Measurements from ENCODE around the gene YWHAG. TPM values are rescaled to one million over a fixed set of nuclear protein-coding genes. Genes with fewer than 3 reads are reported as not detected.
"Not testable (repeated sequence)": the region's sequence is repeated elsewhere in the genome, so short reads cannot be mapped to it uniquely, and the experiment has no call there.

YWHAG gene
- total RNA-seq, 1 experiment from 2014 or later: 63.4 TPM

GRCh38 chr7:76333511-76334101, 25.2 kb downstream of the YWHAG start:
- DNase-seq (ENCODE audit: low read depth): no peak
- in situ Hi-C loops (cut with HindIII; ENCODE audit: low pct_unique_long_range_greater_than_20kb, low sequenced_read_pairs): no loop called here

DNA sequence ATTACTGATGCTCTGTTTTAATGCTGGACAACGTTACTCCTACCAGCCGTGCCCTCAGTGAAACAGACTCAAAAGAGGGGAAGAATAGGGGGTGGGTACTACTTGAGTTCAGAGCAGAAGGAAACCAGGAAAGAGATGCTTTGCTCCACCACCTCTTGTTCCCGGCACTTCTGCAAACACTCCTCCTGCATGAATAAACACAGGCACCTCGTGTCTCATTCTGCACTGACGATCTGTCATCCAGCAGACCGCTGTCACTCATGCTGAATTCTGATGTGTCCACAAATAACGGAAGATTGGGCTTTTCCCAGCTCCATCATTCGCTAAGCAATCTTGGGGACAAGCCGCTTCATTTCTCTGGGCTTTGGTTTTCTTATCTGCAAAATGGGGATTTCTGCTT, 26.7 kb downstream of the YWHAG start:
- in situ Hi-C loops (cut with HindIII; ENCODE audit: low pct_unique_long_range_greater_than_20kb, low sequenced_read_pairs): no loop called here
- no peak for DNase-seq (ENCODE audit: low read depth)

DNA sequence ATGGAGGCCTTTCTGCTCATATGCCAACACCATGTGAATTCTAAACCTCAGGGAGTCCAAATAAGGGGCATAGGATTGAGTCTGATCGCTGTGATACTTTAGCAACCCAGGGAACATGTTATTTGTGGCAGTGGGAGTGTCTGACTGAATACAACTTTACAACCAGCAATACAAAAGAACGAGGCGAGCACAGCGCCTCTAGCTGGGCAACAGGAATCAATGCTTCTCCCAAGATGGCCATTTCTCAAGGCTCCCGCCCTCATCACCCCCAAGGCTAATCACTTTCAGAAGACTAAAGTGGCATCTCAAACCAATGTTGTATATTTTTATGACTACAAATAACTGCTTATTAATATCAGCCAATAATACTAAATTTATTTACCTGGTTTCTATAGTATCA, 28.1 kb downstream of the YWHAG start:
- in situ Hi-C loops (cut with HindIII; ENCODE audit: low pct_unique_long_range_greater_than_20kb, low sequenced_read_pairs): no loop called here
- no peak for DNase-seq (ENCODE audit: low read depth)

- in situ Hi-C loops (cut with HindIII; ENCODE audit: low pct_unique_long_range_greater_than_20kb, low sequenced_read_pairs): no loop called here
- DNase-seq (ENCODE audit: low read depth): no peak
Observed at GRCh38 chr7:76330261-76330660, 28.5 kb downstream of the YWHAG start.

- DNase-seq (ENCODE audit: low read depth): no peak
- in situ Hi-C loops (cut with HindIII; ENCODE audit: low pct_unique_long_range_greater_than_20kb, low sequenced_read_pairs): no loop called here
Observed at GRCh38 chr7:76329479-76329878, 29.3 kb downstream of the YWHAG start.

GRCh38 chr7:76328389-76328788, 30.4 kb downstream of the YWHAG start:
- in situ Hi-C loops (cut with HindIII; ENCODE audit: low pct_unique_long_range_greater_than_20kb, low sequenced_read_pairs): no loop called here
- DNase-seq (ENCODE audit: low read depth): no peak

GRCh38 chr7:76327610-76328009, 31.2 kb downstream of the YWHAG start:
- in situ Hi-C loops (cut with HindIII; ENCODE audit: low pct_unique_long_range_greater_than_20kb, low sequenced_read_pairs): no loop called here
- DNase-seq (ENCODE audit: low read depth): no peak

DNA sequence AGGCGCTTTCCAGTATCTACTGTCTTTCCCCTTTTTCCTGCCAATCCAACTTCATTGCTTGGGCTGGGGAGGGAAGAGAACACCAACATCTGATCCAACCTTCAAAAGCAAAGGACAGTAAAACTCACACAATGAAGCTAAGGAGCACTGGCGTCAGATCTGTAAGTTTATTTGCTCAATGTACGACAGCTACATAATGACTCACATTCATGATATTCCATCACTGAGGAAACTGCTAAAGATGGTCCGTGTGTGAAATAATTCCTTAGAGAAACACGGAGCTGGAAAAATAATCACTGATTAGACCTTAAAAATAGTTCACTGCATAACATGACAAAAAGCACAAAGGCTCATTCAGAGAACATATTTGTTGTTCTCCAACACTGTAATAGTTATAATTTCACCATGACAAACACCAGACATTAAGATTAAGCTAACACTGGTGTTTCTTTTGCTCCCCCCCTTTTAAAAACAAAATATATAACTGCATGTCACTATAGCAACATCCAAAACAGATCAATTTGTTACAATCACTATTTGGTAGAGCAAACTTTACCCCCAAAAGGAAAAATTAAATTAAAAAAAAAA, 32.1 kb downstream of the YWHAG start:
- in situ Hi-C loops (cut with HindIII; ENCODE audit: low pct_unique_long_range_greater_than_20kb, low sequenced_read_pairs): no loop called here

DNA sequence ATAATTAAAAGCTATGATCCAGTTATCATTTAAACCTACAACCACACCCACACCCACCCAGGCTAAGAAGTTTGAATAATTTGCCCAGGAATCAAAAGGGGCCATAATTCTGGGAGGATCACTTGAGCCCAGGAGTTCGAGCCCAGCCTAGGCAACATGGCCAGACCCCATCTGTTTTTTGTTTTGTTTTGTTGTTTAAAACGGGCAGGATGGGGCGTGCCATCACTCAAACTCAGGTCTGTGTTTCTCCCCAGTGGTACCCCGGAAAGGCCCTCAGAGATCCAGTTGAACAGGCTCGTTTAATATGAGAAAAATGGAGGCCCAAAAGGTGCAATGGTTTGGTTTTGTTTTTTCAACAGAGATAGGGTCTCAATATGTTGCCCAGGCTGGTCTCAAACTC, 33.0 kb downstream of the YWHAG start:
- in situ Hi-C loops (cut with HindIII; ENCODE audit: low pct_unique_long_range_greater_than_20kb, low sequenced_read_pairs): no loop called here
- no peak for DNase-seq (ENCODE audit: low read depth)

More for the DNA sequence above, 32.1 kb downstream of the YWHAG start:
- DNase-seq (ENCODE audit: low read depth): no peak

DNA sequence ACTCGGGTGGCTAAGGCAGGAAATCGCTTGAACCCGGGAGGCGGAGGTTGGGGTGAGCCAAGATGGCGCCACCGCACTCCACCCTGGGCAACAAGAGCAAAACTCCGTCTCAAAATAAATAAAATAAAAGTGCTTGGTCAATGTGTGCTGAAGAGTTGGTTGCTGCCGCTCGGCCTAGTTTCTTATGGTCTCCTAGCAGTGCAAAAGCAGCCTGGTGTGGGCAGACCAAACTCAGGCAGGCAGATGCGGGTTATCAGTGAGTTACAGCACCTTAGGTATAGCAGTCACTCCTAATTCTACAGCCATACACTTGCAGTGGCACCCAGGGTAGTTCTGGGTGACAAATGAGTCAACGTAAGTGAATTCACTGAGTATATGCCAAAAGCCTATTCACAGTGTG, 33.7 kb downstream of the YWHAG start:
- in situ Hi-C loops (cut with HindIII; ENCODE audit: low pct_unique_long_range_greater_than_20kb, low sequenced_read_pairs): no loop called here

GRCh38 chr7:76318488-76319353, 40.1 kb downstream of the YWHAG start:
- in situ Hi-C loops (cut with HindIII; ENCODE audit: low pct_unique_long_range_greater_than_20kb, low sequenced_read_pairs): no loop called here
- DNase-seq (ENCODE audit: low read depth): peak; percentile 68

More for the DNA sequence above, 33.7 kb downstream of the YWHAG start:
- no peak for DNase-seq (ENCODE audit: low read depth)

GRCh38 chr7:76317782-76318487, 40.9 kb downstream of the YWHAG start:
- peak; percentile 94 for DNase-seq (ENCODE audit: low read depth)
- in situ Hi-C loops (cut with HindIII; ENCODE audit: low pct_unique_long_range_greater_than_20kb, low sequenced_read_pairs): no loop called here

DNA sequence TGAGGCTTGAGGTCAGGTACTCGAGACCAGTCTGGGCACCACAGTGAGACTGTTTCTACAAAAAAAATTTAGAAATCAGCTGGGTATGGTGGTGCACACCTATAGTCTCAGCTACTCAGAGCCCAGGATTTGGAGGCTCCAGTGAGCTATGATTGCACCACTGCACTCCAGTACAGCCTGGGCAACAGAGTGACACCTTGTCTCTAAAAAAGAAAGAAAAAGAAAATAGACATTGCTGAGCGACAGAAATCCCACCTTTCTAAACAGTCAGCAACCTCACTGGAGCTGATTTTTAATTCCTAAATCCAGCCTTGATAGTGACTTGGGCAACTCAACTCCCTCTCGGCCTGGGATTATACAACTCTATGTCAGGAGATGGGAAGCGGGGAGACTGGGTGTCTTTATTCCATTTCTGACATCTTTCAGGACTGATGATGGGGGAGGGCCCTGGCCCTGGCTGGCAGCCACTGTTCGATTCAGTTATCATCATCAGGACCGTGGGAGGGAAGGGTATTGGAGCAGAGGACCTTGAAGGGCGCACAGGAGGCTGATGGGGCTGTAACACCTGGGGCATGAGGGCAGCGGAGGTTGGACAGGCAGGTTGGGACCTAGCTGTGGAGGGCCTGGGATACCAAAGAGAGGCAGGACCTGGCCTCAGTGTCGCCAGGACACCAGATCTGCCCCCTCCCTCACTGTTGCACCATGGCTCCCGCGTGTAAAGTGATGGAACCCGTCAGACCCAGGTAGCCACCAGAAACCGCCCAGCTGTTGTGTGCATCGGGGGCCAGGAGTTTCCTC, 41.6 kb downstream of the YWHAG start:
- DNase-seq (ENCODE audit: low read depth): no peak
- in situ Hi-C loops (cut with HindIII; ENCODE audit: low pct_unique_long_range_greater_than_20kb, low sequenced_read_pairs): no loop called here

GRCh38 chr7:76315364-76315763, 43.4 kb downstream of the YWHAG start:
- DNase-seq (ENCODE audit: low read depth): no peak
- in situ Hi-C loops (cut with HindIII; ENCODE audit: low pct_unique_long_range_greater_than_20kb, low sequenced_read_pairs): no loop called here

GRCh38 chr7:76314740-76315139, 44.1 kb downstream of the YWHAG start:
- in situ Hi-C loops (cut with HindIII; ENCODE audit: low pct_unique_long_range_greater_than_20kb, low sequenced_read_pairs); DNase-seq (ENCODE audit: low read depth): not testable (repeated sequence)

- DNase-seq (ENCODE audit: low read depth): peak; percentile 89
- in situ Hi-C loops (cut with HindIII; ENCODE audit: low pct_unique_long_range_greater_than_20kb, low sequenced_read_pairs): no loop called here
Observed at GRCh38 chr7:76314042-76314721, 44.6 kb downstream of the YWHAG start.

- DNase-seq (ENCODE audit: low read depth); in situ Hi-C loops (cut with HindIII; ENCODE audit: low pct_unique_long_range_greater_than_20kb, low sequenced_read_pairs): not testable (repeated sequence)
Observed at GRCh38 chr7:76311838-76312237, 47.0 kb downstream of the YWHAG start.

All from Caki2 (cell line).